TTC549 (cell line): ENCODE results near the gene CDKN1A.
"Not testable (repeated sequence)": the region's sequence is repeated elsewhere in the genome, so short reads cannot be mapped to it uniquely, and the experiment has no call there.

Source experiments
- FAIRE-seq: peaks from 2 replicates; lab custom pipeline; 2012; peaks lifted over from hg19 to GRCh38; lab: Jason Lieb, UNC

The CDKN1A gene

DNA sequence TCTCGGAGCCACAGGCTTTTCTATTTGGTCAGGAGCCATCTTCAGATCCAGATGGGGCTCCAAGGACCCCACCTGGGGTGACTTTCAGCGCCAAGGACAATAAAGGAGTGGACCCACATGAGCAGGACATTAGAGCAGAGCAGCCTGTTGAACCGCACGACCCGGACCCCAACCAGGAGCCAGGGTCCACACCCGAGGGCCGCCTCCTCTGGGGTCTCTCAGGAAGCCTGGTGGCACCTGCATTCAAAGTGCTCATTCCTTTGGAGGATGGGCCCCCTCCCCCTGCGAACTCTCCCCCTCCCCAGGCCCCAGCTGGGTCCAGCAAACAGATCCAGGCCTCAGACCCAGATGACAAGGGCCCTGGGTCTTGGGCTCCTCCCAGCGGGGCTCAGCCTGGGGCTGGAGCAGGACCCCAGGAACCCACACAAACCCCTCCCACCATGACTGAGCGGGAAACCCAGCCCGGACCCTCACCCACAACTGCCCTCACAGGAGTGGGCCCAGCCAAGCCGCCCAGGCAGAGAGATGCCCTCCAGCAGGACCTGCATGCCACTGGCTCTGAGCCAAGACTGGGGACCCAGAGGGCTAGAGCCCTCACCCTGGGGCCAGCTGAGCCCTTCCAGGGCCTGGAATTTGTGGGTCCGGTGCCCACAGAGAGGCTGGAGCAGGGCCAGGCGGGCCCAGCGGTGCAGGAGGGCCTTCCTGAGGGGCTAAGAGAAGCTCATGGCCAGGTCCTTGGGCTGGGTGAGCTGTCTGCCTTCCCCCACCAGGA is 43.0 kb downstream of the CDKN1A start:
- FAIRE-seq: no peak

DNA sequence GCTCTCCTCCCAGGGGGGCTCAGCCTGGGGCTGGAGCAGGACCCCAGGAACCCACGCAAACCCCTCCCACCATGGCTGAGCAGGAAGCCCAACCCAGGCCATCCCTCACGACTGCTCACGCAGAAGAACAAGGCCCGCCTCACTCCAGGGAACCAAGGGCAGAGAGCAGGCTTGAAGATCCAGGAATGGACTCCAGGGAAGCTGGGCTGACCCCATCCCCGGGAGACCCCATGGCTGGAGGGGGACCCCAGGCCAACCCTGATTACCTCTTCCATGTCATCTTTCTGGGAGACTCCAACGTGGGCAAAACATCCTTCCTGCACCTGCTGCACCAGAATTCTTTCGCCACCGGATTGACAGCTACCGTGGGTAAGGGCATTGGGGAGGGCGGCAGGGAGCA is 43.9 kb downstream of the CDKN1A start:
- no peak for FAIRE-seq

DNA sequence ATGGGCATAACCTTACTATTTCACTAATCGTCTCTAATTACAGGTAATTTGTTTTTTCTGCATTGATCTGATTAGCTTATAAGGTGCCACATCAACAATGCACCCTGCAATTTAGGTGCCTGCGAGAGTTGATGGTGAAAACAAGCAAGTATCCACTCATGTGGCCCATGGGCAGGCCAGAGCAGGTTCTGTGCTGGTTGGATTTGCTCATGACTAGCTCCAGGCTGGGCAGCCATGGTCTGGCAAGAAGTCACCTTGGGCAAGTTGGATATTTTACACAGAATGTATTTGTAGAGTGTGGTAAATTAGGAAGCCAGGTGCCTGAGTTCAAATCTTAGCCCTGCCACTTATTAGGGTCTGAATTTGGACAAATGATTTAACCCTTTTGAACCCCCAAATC is 44.4 kb downstream of the CDKN1A start:
- no peak for FAIRE-seq

DNA sequence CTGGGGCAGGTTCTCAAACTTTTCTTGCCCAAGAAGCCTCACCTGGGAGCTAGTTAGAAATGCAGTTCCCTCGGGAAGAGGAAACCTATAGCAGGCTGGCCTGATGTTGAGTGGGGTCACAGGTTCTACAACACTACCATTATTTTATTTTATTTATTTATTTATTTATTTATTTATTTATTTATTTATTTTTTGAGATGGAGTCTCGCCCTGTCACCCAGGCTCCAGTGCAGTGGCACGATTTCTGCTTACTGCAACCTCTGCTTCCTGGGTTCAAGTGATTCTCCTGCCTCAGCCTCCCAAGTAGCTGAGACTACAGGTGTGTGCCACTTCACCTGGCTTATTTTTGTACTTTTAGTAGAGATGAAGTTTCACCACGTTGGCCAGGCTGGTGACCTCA is 45.5 kb downstream of the CDKN1A start:
- not testable (repeated sequence) for FAIRE-seq

DNA sequence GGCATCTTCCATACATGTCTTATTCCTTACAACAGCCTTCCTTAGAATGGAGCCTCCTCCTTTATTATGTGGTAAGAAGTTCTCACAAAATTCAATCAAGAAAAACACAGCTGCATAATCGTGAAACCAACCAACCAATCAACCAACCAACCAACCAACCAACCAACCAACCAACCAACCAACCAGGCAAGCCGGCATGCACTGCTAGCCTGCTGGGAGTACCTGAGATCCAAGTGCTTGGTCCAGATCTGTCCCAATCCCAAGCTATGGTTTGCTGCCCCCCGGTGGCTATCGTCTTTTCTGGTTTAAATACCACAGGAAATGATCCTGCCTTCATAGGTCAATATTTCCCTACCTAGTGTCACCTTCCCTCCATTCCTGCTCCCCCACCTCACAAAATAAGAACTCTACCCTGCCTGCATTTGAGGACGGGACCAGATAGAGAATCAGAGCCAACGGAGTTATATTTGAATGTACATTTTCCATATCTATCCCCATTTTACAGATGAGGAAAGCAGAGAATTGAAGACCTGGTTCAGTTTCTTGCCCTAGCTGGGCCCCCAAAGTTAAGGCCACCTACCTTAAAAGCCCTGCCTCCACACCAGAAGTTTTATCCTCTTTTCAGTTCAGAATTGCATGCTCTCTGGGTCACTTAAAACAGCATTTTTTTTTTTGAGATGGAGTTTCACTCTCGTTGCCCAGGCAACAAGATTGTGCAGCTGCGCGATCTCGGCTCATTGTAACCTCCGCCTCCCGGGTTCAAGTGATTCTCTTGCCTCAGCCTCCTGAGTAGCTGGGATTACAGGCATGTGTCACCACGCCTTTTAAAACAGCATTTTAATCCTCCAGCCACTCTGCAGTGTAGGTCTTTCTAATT is 46.2 kb downstream of the CDKN1A start:
- FAIRE-seq: no peak

DNA sequence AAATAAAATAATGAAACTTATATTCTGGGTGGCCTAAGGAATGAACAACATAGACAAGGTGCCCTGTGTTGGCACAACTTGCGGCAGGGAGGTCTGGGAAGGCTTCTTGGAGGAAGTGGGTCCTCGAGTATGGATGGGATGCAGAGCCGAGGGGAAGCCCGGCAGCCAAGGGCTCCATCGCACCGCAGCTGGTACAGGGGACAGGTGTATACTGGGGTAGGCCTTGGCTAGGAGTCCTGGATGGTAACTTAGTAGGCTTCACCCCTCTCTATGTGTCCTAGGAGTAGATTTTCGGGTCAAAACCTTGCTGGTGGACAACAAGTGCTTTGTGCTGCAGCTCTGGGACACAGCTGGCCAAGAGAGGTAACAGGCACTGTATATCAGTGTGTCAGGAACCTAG is 47.1 kb downstream of the CDKN1A start:
- FAIRE-seq: no peak

DNA sequence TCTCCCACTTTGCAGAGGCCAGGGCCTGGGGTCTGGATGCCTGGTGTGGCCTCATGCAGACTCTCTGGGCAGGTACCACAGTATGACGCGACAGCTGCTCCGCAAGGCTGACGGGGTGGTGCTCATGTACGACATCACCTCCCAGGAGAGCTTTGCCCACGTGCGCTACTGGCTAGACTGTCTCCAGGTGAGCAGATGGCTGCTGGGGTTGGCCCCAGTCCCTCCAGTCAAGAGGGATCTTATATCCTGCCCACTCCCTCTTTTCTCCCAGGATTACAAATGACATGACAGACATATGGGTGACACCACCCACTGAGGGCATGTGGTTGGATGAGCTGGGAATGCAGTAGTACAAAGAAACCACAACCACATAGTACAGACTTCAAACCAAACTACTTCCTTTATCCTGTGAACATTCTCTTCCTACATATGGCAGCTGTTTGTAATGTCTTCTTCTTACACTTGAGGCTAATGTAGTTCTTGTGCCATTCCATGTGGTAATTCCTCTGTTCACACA is 49.0 kb downstream of the CDKN1A start:
- no peak for FAIRE-seq

DNA sequence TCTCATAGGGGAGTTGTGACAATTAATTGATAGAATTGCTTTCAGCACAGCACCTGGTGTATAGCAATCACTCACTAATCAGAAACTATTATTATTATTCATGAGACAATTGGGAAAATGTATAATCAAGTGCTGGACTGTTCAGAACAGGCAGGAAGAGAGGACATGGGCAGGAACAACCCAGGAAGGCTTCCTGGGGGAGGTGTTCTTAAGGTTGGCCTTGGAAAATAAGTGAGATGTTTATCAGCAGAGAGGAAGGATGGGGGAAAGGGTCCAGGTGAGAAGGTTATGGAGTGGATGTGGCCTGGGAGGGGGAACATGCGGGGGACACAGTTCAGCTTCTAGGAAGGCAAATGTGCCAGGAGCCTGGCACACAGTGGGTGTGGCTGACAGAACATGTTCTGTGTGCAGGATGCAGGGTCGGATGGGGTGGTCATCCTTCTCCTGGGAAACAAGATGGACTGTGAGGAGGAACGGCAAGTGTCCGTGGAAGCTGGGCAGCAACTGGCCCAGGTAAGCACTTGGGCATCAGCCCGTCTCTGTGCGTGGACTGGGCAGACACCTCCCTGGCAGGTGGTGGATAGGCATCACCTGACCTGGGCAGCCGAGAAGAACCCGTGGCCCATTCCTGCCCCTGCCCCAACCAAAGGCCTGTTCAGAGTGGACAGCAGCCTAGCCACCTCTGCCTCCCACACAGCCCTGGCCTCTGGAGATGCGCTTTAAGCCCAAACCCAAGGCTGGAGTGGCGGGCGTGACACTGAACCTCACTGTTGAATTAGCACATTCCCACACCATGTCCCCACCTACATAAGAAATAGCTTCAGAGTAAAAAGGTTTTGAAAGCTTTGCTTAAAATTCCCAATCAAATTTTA is 50.0 kb downstream of the CDKN1A start:
- no peak for FAIRE-seq

DNA sequence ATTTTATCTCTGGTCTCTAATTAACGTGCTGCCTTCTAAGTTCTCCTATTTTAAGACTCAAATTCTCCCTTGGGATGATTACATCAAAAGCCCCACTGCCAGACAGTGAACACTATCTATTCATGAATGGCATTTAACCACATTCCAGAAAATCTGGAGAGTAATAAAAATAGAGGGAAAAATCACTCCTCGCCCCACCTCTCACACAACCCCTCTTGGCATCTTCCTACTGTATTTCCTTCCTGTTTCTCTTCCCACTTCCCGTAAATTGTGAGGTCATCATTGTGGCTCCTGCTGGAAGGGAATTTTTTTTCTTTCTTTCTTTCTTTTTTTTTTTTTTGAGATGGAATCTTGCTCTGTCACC is 50.6 kb downstream of the CDKN1A start:
- no peak for FAIRE-seq

DNA sequence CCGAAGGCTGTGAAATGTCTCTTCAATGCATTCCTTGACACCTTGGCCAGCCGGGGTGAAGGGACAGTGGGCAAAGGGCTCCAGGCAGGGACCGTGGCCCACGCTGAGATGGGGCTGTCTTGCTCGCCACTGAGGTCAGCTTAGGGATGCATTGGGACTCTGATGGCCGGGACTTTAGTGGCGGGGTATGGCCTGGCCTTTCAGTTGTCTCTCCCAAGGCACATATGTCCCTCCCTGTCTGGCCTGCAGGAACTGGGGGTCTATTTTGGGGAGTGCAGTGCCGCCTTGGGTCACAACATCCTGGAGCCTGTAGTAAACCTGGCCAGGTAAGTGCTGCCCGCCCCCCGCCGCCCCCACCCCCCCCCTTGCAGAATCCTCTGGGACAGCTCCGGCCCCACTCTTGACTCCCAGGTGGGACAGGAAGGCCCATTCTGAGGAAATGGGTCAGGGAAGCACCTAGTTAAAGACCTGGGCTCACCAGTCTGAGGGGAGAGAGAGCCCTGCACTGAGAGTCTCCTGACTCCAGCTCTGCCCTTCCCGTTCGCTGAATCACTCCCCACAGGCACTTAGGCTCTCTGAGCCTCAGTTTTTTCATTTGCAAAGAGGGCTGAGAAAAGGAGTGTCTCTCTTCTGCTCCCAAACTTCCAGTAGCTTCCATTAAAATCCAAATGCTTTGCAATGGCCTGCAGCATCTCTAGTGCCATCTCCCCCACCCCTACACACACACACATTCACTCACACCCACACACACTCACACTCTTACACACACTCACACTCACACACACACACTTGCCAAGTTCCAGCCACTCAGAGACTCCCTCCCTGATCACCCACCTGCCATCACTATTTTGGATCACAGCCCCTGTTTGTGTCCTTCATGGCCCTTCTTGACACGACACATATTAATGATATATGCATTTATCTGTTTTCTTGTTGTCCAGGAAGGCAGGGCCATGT is 52.2 kb downstream of the CDKN1A start:
- FAIRE-seq: no peak

DNA sequence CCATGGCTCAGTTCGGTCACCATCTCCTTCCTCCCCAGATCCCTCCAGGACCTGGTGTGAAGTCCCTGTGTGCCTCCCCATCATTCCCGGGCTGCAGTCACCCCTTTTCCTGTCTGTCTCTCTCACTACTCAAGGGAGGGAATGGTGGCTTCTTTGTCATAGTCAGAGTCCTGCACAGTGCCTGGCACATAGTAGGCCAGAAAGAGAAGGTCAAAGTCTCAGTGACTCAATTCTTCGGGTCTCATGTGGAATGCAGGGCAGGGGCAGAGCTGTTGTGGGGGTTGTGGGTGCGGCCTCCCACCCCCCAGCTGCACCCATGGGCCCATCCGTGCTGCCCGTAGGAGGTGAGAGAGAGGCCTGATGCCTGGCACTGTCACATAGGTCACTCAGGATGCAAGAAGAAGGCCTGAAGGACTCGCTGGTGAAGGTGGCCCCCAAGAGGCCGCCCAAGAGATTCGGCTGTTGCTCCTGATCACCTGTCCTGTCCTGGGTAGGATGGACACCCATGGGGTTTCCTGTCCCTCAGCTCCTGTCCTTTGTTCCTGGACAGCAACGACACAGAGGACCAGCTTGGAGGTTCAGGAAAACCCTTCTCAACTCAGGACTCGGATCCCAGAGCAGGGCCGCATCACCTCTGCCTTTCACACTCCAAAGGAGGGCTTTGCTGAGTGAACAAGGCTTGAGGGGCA is 53.3 kb downstream of the CDKN1A start:
- no peak for FAIRE-seq

DNA sequence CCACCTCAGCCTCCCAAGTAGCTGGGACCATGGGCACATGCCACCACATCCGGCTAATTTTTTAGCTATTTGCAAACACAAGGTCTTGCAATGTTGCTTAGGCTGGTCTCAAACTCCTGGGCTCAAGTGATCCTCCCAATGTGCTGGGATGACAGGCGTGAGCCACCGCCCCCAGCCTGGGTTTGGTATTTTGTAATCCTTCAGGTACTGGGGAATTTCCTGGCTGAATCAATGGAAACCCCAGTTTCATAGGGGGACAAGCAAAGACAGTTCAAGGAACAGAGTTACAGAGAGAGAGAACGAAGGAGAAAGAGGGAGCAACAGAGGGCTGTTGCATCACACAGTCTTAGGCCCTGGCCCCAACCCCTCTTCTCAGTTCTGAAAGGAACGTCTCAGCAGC is 54.8 kb downstream of the CDKN1A start:
- no peak for FAIRE-seq

DNA sequence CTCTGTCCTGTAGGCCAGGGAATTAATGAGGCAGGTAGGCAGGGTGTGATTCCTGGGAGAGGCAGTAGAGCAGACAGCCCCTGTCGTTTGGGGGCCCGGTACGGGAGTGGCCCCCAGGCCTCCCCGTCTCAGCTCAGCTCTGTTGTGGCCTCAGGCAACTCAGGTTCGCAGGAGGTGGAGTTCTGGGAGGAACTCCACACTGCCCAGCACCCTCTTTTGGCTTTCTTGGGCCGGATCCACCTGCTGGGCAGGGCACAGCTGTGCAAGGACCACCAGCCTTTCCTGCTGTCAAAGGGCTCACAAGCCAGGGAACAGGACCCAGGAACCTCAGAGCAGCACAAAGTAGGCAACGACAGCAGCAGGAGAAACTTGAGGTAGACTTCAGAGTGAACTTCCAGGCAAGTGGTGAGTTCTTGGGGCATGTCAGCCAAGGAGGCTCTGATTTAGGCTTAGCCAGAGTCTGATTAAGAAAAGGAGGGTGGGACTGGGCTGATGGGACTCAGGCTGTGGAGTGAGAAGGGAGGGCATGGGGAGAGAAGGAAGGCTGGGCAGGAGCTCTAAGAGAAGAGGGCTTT is 56.1 kb downstream of the CDKN1A start:
- no peak for FAIRE-seq

DNA sequence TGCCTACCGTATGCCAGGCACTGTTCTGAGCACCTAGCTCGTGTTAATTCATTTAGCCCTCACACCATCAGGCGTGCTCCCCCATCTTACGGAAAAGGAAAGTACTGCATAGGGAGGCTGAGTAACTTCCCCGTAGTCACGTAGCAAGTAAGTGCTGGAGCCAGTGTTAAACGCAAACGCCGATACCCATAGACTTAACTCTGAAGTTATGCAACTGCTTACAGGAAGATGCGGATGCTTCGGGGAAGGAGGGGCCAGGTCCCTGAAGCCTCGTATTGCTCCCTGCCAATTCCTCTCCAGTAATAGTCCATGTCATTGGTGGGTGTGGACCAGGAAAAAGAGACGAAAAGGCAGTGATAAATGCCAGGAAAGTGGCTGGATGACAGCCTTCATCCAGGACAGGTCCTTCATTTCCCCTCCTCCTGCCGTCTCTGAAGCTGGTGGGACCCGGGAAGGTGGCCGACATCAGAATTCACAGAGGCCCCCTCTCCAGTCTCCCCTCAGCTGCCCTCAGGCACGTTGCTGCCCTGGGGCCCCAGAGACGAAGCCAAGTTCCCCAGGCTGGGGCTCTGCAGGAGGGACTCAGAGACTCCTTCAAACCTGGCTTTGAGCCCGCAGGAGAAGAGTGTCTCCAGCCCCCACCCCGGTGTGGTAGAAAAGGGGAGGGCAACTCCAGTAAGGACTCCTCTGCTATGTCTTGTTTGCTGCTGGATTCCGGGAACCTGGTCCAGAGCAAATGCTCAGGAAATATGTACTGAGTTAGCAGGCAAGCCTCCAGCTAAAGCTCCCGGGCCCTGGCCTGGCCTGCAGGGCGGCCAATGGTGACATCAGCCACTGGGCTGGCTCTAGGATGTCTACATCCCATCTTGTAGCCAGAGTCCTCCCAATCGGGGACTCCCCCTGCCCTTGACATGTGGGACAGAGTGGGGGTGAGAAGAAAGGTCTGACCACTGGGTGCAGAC is 56.9 kb downstream of the CDKN1A start:
- FAIRE-seq: no peak
